CD14-positive monocyte (primary cell): ENCODE results near the gene PPP1R12B. TPM values are rescaled to one million over a fixed set of nuclear protein-coding genes. Genes with fewer than 3 reads are reported as not detected.
A peak's percentile ranks its signal among the peaks of the same experiment; 100 is the strongest.
"Not testable (repeated sequence)": the region's sequence is repeated elsewhere in the genome, so short reads cannot be mapped to it uniquely, and the experiment has no call there.

Source experiments
- DNase-seq, 3 donors: peaks; one replicate each; pipeline ENCODE4 v3.0.0-alpha.2; 2011 to 2022
- H2AFZ ChIP-seq: 2 replicates; pipeline ENCODE4 v1.6.0; 2012; ENCODE audit warnings: mild to moderate bottlenecking, low read depth, low read length, inconsistent platforms; ENCODE audit not compliant: insufficient read depth, poor library complexity, severe bottlenecking
- H3K27ac ChIP-seq, 2 donors: 1 replicate in 1 of 2; 2 replicates in 1 of 2; pipeline ENCODE4 v1.5.1; 2012 to 2013; ENCODE audit warnings: low read length in 2 of 2, control low read depth in 1 of 2, inconsistent platforms in 1 of 2, low read depth in 1 of 2, mild to moderate bottlenecking in 1 of 2
- H3K27me3 ChIP-seq, 2 donors: one replicate each; pipeline versions ENCODE4 v1.6.0 to v1.6.1; 2011 to 2013; ENCODE audit warnings: low read length in 2 of 2; ENCODE audit not compliant: control insufficient read depth in 2 of 2, insufficient read depth in 2 of 2
- H3K36me3 ChIP-seq, 2 donors: replicated peaks in 1 of 2; 1 replicate in 1 of 2; 2 replicates in 1 of 2; pipeline versions ENCODE4 v1.5.1 to v1.6.1; 2012 to 2013; ENCODE audit warnings: low read length in 2 of 2, control low read depth in 1 of 2, inconsistent platforms in 1 of 2, mild to moderate bottlenecking in 1 of 2; ENCODE audit not compliant: insufficient read depth in 2 of 2, control insufficient read depth in 1 of 2
- H3K4me1 ChIP-seq, 2 donors: 1 replicate in 1 of 2; 2 replicates in 1 of 2; pipeline versions ENCODE4 v1.5.1 to v1.6.1; 2012 to 2013; ENCODE audit warnings: low read length in 2 of 2, control low read depth in 1 of 2, inconsistent platforms in 1 of 2, mild to moderate bottlenecking in 1 of 2, moderate library complexity in 1 of 2; ENCODE audit not compliant: insufficient read depth in 2 of 2, control insufficient read depth in 1 of 2
- H3K4me2 ChIP-seq: replicated peaks from 2 replicates; pipeline ENCODE3; 2012; ENCODE audit warnings: low read length, moderate library complexity, mild to moderate bottlenecking; ENCODE audit not compliant: poor library complexity, severe bottlenecking; ENCODE audit errors: extremely low read depth
- H3K4me3 ChIP-seq, 3 experiments: fragments of 200-600 bp in 1 of 3; sonication (generic) in 1 of 3; replicated peaks in 1 of 3; 1 replicate in 2 of 3; 2 replicates in 1 of 3; pipeline ENCODE4 v1.5.1; 2011 to 2013; ENCODE audit warnings: low read length in 3 of 3, mild to moderate bottlenecking in 3 of 3, control low read depth in 2 of 3, low read depth in 2 of 3, inconsistent platforms in 1 of 3, moderate library complexity in 1 of 3
- H3K79me2 ChIP-seq: 2 replicates; pipeline ENCODE4 v1.6.0; 2012; ENCODE audit warnings: mild to moderate bottlenecking, control low read depth, inconsistent platforms, low read length, moderate library complexity; ENCODE audit not compliant: insufficient read depth
- H3K9ac ChIP-seq: 2 replicates; pipeline ENCODE4 v1.6.0; 2017; ENCODE audit warnings: low read length, mild to moderate bottlenecking; ENCODE audit not compliant: insufficient read depth, poor library complexity, severe bottlenecking
- H3K9me3 ChIP-seq, 2 donors: replicated peaks in 1 of 2; 1 replicate in 1 of 2; 2 replicates in 1 of 2; pipeline versions ENCODE4 v1.5.1 to v1.6.1; 2012 to 2013; ENCODE audit warnings: low read length in 2 of 2, control low read depth in 1 of 2; ENCODE audit not compliant: control insufficient read depth in 1 of 2, insufficient read depth in 1 of 2
- H4K20me1 ChIP-seq: 2 replicates; pipeline ENCODE4 v1.6.0; 2012; ENCODE audit warnings: mild to moderate bottlenecking, low read length, control low read depth, moderate library complexity; ENCODE audit not compliant: insufficient read depth
- H3K27ac Mint-ChIP-seq, 7 donors: one replicate each; pipeline ENCODE4 v1.8.0; 2020; ENCODE audit warnings: mild to moderate bottlenecking in 7 of 7, mixed read lengths in 7 of 7, moderate library complexity in 6 of 7, inconsistent platforms in 2 of 7
- H3K27me3 Mint-ChIP-seq, 3 donors: one replicate each; pipeline ENCODE4 v1.8.0; 2021 to 2022; ENCODE audit warnings: low read depth in 3 of 3, mild to moderate bottlenecking in 3 of 3, mixed read lengths in 3 of 3, moderate library complexity in 3 of 3, inconsistent platforms in 1 of 3
- H3K36me3 Mint-ChIP-seq, 2 donors: one replicate each; pipeline ENCODE4 v1.8.0; 2020; ENCODE audit warnings: mixed read lengths in 2 of 2, inconsistent platforms in 1 of 2, mild to moderate bottlenecking in 1 of 2
- H3K4me1 Mint-ChIP-seq: one replicate; pipeline ENCODE4 v1.8.0; 2020; ENCODE audit warnings: mild to moderate bottlenecking, mixed read lengths
- H3K4me3 Mint-ChIP-seq, 2 donors: one replicate each; pipeline ENCODE4 v1.8.0; 2020; ENCODE audit warnings: mild to moderate bottlenecking in 2 of 2, mixed read lengths in 2 of 2, moderate library complexity in 1 of 2
- H3K9me3 Mint-ChIP-seq, 7 donors: one replicate each; pipeline ENCODE4 v1.8.0; 2020 to 2022; ENCODE audit warnings: mixed read lengths in 7 of 7, mild to moderate bottlenecking in 6 of 7, moderate library complexity in 6 of 7, inconsistent platforms in 2 of 7
- CTCF ChIP-seq: fragments of 200-600 bp; IDR thresholded peaks from one replicate; pipeline ENCODE4 v1.8.0; 2022; ENCODE audit warnings: antibody characterized with exemption, mild to moderate bottlenecking
- whole genome bisulfite sequencing: methylation state at CpG from one replicate; pipeline ENCODE4 v1.1.5; 2013; ENCODE audit warnings: missing lambda C conversion rate; ENCODE audit not compliant: insufficient coverage; 5-methylcytosine and 5-hydroxymethylcytosine counted together
- intact Hi-C, 2 donors: fragments of 100-400 bp; cut with micrococcal nuclease; formaldehyde crosslinking; loops; one replicate each; pipeline versions ENCODE4 v1.15.0 to v1.15.1; 2023
- polyA plus RNA-seq, 3 donors: library from polyadenylated mRNA; depleted of rRNA in 1 of 3; unstranded in 2 of 3; stranded (reverse) in 1 of 3; fragments of 300-500 nt in 2 of 3; fragments of >200 nt in 1 of 3; fragmentation: Illumina TruSeq in 2 of 3; gene quantifications; 1 replicate in 2 of 3; 2 replicates in 1 of 3; pipeline ENCODE4 v1.2.3, GENCODE V29; 2012 to 2021

PPP1R12B gene
- polyA plus RNA-seq, 3 donors, result 1.3 to 12.2 (median 1.7) TPM

GRCh38 chr1:202625416-202626360 is 277.2 kb downstream of the PPP1R12B start:
- Histone ChIP-seq H3K9me3 (peaks cover 2 to 27% of the 10 kb centered on the region in 2 donors), H3K4me1 (peaks cover 24 to 25% of the 10 kb centered on the region in 2 donors), H3K9ac (no peak overlapping the region), H2AFZ (no peak overlapping the region), H3K36me3 (no peaks in the 10 kb centered on the region), H3K27me3 (peaks cover 69 to 95% of the 10 kb centered on the region in 2 donors), H4K20me1 (peaks cover 95% of the 10 kb centered on the region), H3K4me3 (no peak overlapping the region), H3K79me2 (no peaks in the 10 kb centered on the region), H3K27ac (no peak overlapping the region), H3K4me2 (no peak overlapping the region)
- Mint-ChIP-seq H3K27ac (no peak overlapping the region), H3K9me3 (peaks cover 0 to 12% (median 2%) of the 10 kb centered on the region in 7 donors), H3K4me3 (peak overlapping the region in 1 of 2 donors; percentile 67), H3K36me3 (peaks cover 0 to 3% of the 10 kb centered on the region in 2 donors), H3K27me3 (peaks cover 17 to 69% (median 53%) of the 10 kb centered on the region in 3 donors), H3K4me1 (peaks cover 31% of the 10 kb centered on the region)
- peak; percentile 74 for TF ChIP-seq CTCF
- intact Hi-C loops, result loop anchor here in 1 of 2 donors (5.0 kb wide), 1 partner anchor 143 kb away; no protein-coding TSS in a partner anchor
- peak; percentile 52 to 66 (median 56) for DNase-seq
- WGBS, result 32% methylated on average over 18 of the region's 28 CpGs

GRCh38 chr1:202627036-202627435 is 278.5 kb downstream of the PPP1R12B start:
- H3K36me3 ChIP-seq, H3K27ac Mint-ChIP-seq, H3K4me2 ChIP-seq, DNase-seq, H2AFZ ChIP-seq, H3K4me3 ChIP-seq, H3K36me3 Mint-ChIP-seq, H3K9ac ChIP-seq, H3K27ac ChIP-seq, H3K79me2 ChIP-seq: not testable (repeated sequence)
- peaks cover 44% of the 10 kb centered on the region for H3K4me1 Mint-ChIP-seq
- Histone ChIP-seq H3K9me3 (peaks cover 5 to 38% of the 10 kb centered on the region in 2 donors), H3K27me3 (peaks cover 69 to 95% of the 10 kb centered on the region in 2 donors), H4K20me1 (peaks cover 95% of the 10 kb centered on the region), H3K4me1 (peaks cover 30 to 34% of the 10 kb centered on the region in 2 donors)
- intact Hi-C loops, result loop anchor here in 1 of 2 donors (5.0 kb wide), 1 partner anchor 145 kb away; no protein-coding TSS in a partner anchor
- H3K27me3 Mint-ChIP-seq, result peaks cover 30 to 69% (median 67%) of the 10 kb centered on the region in 3 donors
- 84% methylated on average over 4 of the region's 7 CpGs for WGBS
- H3K4me3 Mint-ChIP-seq, result peak overlapping the region in 1 of 2 donors; percentile 79
- H3K9me3 Mint-ChIP-seq, result peaks cover 0 to 15% (median 2%) of the 10 kb centered on the region in 7 donors
